Lower leg skin (tissue), 4 donors: ENCODE results near the gene ZMYND8. TPM values are rescaled to one million over a fixed set of nuclear protein-coding genes. Genes with fewer than 3 reads are reported as not detected.

Experiments
- DNase-seq, 2 donors: peaks; one replicate each; pipeline ENCODE4 v3.0.0-alpha.2; 2019; ENCODE audit warnings: low spot score in 2 of 2
- H3K4me3 ChIP-seq: fragments of 200-600 bp; sonication (generic); 2 replicates; pipeline ENCODE4 v1.5.1; 2017; ENCODE audit warnings: mild to moderate bottlenecking, low read depth; ENCODE audit not compliant: poor library complexity, severe bottlenecking
- POLR2A ChIP-seq, 2 donors: fragments of 450-650 bp; IDR thresholded peaks; one replicate each; pipeline ENCODE4 v1.6.1; 2016 to 2017; ENCODE audit warnings: antibody characterized with exemption in 2 of 2, mild to moderate bottlenecking in 1 of 2, moderate library complexity in 1 of 2
- WGBS, 2 donors: methylation state at CpG; one replicate each; pipeline ENCODE4 v1.1.5; 2018; 5-methylcytosine and 5-hydroxymethylcytosine counted together
- intact Hi-C: fragments of 100-400 bp; cut with DNase I; formaldehyde crosslinking; loops from one replicate; pipeline ENCODE4 v1.15.0; 2023; ENCODE audit warnings: low total_unique reads
- microRNA-seq, 2 donors: library from miRNA; unstranded; fragments of <30 nt; microRNA quantifications; one replicate each; pipeline ENCODE4, GENCODE V29; 2016; ENCODE audit warnings: borderline replicate concordance in 2 of 2, borderline number of aligned reads in 1 of 2
- total RNA-seq, 4 donors: library from RNA; depleted of rRNA; stranded (reverse); fragments of >200 nt; gene quantifications; one replicate each; pipeline ENCODE4 v1.1.0, GENCODE V29; 2016
- TF ChIP-seq, protein P1 (sequence below), 3 donors: fragments of 450-650 bp; IDR thresholded peaks; one replicate each; pipeline ENCODE4 v1.5.1; 2016; ENCODE audit warnings: antibody characterized with exemption in 3 of 3, mild to moderate bottlenecking in 3 of 3, moderate library complexity in 2 of 3

The ZMYND8 gene
- total RNA-seq, 4 donors from 2014 or later, result 42.2 to 79.0 (median 65.4) TPM

DNA sequence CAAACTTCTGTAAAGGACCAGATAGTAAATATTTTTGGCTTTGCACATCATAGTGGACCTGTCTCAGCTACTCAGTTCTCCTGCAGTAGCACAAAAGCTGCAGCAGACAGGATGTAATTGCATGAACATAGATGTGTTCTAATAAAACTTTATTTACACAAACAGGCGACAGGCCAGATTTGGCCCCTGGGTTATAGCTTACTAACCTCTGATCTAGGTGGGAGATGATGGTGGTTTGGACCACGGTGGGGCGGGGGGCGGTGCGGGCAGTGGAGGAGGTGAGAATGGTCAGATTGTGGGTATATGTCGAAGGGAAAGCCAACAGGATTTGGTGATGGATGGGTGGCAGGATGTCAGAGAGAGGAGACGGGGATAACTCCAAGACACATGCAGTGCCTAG is 196.3 kb downstream of the ZMYND8 start:
- no peak overlapping the region for H3K4me3 ChIP-seq
- intact Hi-C loops, result no loop called here
- no peak for DNase-seq
- 90 to 92% methylated on average over 7 of the region's 7 CpGs for WGBS, 2 donors
- no peak for TF ChIP-seq POLR2A (IDR thresholded peaks at IDR 0.05)
- TF ChIP-seq, protein P1, sequence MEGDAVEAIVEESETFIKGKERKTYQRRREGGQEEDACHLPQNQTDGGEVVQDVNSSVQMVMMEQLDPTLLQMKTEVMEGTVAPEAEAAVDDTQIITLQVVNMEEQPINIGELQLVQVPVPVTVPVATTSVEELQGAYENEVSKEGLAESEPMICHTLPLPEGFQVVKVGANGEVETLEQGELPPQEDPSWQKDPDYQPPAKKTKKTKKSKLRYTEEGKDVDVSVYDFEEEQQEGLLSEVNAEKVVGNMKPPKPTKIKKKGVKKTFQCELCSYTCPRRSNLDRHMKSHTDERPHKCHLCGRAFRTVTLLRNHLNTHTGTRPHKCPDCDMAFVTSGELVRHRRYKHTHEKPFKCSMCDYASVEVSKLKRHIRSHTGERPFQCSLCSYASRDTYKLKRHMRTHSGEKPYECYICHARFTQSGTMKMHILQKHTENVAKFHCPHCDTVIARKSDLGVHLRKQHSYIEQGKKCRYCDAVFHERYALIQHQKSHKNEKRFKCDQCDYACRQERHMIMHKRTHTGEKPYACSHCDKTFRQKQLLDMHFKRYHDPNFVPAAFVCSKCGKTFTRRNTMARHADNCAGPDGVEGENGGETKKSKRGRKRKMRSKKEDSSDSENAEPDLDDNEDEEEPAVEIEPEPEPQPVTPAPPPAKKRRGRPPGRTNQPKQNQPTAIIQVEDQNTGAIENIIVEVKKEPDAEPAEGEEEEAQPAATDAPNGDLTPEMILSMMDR (IDR thresholded peaks at IDR 0.05), result no peak

Small RNA genes lying within 50 kb of the gene (microRNA-seq; reads per million reads assigned to microRNA genes)
- 0 to 0.57 reads per million in 2 donors for gene MIR3616

Other genes starting within 250 kb of the ZMYND8 start
- 10 to 100 TPM; 43.6 to 55.0 (median 49.5) TPM for gene NCOA3, start 145.2 kb upstream of the ZMYND8 start, total RNA-seq